Right cardiac atrium (tissue), 5 donors: ENCODE data around the gene NFKBIA. TPM values are rescaled to one million over a fixed set of nuclear protein-coding genes. Genes with fewer than 3 reads are reported as not detected.

Source experiments
- ATAC-seq, 2 donors: fragments of 200-7000 bp; cut with Tn5 transposase; one replicate each; pipeline versions ENCODE4 v1.8.0 to v1.9.1; 2020; ENCODE audit warnings: moderate library complexity in 2 of 2, mild to moderate bottlenecking in 1 of 2
- DNase-seq, 3 donors: peaks; one replicate each; pipeline ENCODE4 v3.0.0-alpha.2; 2020
- H3K27ac ChIP-seq: one replicate; pipeline ENCODE4 v1.5.1; 2013; ENCODE audit warnings: mild to moderate bottlenecking, low read length, control low read depth, moderate library complexity
- H3K27me3 ChIP-seq: one replicate; pipeline ENCODE4 v1.6.1; 2013; ENCODE audit not compliant: control insufficient read depth, insufficient read depth
- H3K4me1 ChIP-seq: one replicate; pipeline ENCODE4 v1.6.1; 2013; ENCODE audit warnings: low read length; ENCODE audit not compliant: control insufficient read depth, insufficient read depth
- H3K4me3 ChIP-seq: one replicate; pipeline ENCODE4 v1.5.1; 2013; ENCODE audit warnings: low read length, control low read depth
- H3K9me3 ChIP-seq: one replicate; pipeline ENCODE4 v1.6.1; 2013; ENCODE audit warnings: low read length; ENCODE audit not compliant: control insufficient read depth
- WGBS: extraction: QIAGEN DNeasy Blood & Tissue Kit; methylation state at CpG from one replicate; pipeline ENCODE4 v1.1.7; 2013; 5-methylcytosine and 5-hydroxymethylcytosine counted together
- intact Hi-C, 4 donors: fragments of 100-400 bp; cut with DNase I; formaldehyde crosslinking; loops; one replicate each; pipeline versions ENCODE4 v1.11.0 to v1.14.0; 2022 to 2023
- polyA plus RNA-seq: library from polyadenylated mRNA; stranded (reverse); fragments of 200-250 nt; gene quantifications from one replicate; pipeline ENCODE4 v1.2.3, GENCODE V29; 2013
- total RNA-seq, 4 donors: library from RNA; stranded (reverse); fragmentation: NEBNext Ultra II Directional; extraction: Animal tissue kit (Norgen Biotek cat#: 25700); gene quantifications; one replicate each; pipeline ENCODE4 v1.2.1, GENCODE V29; 2021
- donor health status: healthy with polysubstance abuse.
- donor health status: DM: no; HTN: yes; CAD: no.
- donor health status: DM: no; HTN: no; CAD: no.
- donor health status: DM: no; HTN: yes; CAD: no; lungs with severe emphysema.
- donor health status: DM: yes; HTN: yes; CAD: no.

Gene NFKBIA
- total and polyA plus RNA-seq, 5 donors, result 74.0 to 125 (median 102) TPM

DNA sequence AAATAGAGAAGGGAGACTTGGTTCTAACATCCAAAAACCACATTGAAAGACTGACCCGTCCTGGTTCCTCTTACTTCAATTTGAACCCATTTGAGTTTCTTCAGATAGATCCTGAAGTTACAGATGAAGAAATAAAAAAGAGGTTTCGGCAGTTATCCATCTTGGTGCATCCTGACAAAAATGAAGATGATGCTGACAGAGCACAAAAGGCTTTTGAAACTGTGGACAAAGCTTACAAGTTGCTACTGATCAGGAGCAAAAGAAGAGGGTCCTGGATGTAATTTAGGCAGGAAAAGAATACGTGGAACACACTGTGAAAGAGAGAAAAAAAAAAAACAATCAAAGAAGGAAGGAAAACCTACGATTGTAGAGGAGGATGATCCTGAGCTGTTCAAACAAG is 25.4 kb upstream of the NFKBIA start:
- intact Hi-C loops, result loop anchor here in 2 of 4 donors (5.0 to 10.0 kb wide), 2 partner anchors 255 to 278 kb away; no protein-coding TSS in a partner anchor
- H3K27me3 ChIP-seq, result no peaks in the 10 kb centered on the region
- DNase-seq (no peak), ATAC-seq (no peak)
- H3K27ac ChIP-seq, result no peak overlapping the region
- H3K4me1 ChIP-seq, result no peaks in the 10 kb centered on the region
- no peak overlapping the region for H3K4me3 ChIP-seq
- no peaks in the 10 kb centered on the region for H3K9me3 ChIP-seq
- 59% methylated on average over 4 of the region's 4 CpGs for WGBS

DNA sequence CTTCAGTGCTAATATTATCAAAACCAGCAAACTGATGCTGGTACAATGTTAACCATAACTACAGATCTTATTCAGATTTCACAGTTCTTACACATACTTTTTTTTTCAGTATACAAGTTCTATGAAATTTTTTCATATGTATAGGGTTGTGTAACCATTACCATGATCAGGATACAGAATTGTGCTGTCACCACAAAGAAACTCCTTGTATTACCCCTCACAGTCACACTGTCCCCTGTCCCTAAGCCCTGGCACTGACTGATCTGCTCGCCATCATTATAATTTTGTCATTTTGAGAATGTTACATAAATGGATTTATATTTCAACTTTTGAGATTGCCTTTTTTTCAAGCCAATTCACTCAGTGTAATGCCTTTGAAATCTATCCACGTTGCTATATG is 21.3 kb upstream of the NFKBIA start:
- 69% methylated on average over 2 of the region's 2 CpGs for WGBS
- Histone ChIP-seq H3K27ac (no peak overlapping the region), H3K4me3 (no peak overlapping the region), H3K9me3 (no peaks in the 10 kb centered on the region), H3K27me3 (no peaks in the 10 kb centered on the region), H3K4me1 (no peaks in the 10 kb centered on the region)
- ATAC-seq (no peak), DNase-seq (no peak)
- intact Hi-C loops, result loop anchor here in 1 of 4 donors (10.0 kb wide), 1 partner anchor 259 kb away; no protein-coding TSS in a partner anchor

GRCh38 chr14:35423621-35424020 is 19.1 kb upstream of the NFKBIA start:
- intact Hi-C loops, result loop anchor here in 1 of 4 donors (5.0 to 10.0 kb wide), 2 partner anchors 261 to 276 kb away; no protein-coding TSS in a partner anchor
- DNase-seq, result no peak
- H3K4me1 ChIP-seq, result no peaks in the 10 kb centered on the region
- ATAC-seq, result no peak
- no peaks in the 10 kb centered on the region for H3K9me3 ChIP-seq
- no peak overlapping the region for H3K4me3 ChIP-seq
- H3K27me3 ChIP-seq, result no peaks in the 10 kb centered on the region
- H3K27ac ChIP-seq, result no peak overlapping the region

DNA sequence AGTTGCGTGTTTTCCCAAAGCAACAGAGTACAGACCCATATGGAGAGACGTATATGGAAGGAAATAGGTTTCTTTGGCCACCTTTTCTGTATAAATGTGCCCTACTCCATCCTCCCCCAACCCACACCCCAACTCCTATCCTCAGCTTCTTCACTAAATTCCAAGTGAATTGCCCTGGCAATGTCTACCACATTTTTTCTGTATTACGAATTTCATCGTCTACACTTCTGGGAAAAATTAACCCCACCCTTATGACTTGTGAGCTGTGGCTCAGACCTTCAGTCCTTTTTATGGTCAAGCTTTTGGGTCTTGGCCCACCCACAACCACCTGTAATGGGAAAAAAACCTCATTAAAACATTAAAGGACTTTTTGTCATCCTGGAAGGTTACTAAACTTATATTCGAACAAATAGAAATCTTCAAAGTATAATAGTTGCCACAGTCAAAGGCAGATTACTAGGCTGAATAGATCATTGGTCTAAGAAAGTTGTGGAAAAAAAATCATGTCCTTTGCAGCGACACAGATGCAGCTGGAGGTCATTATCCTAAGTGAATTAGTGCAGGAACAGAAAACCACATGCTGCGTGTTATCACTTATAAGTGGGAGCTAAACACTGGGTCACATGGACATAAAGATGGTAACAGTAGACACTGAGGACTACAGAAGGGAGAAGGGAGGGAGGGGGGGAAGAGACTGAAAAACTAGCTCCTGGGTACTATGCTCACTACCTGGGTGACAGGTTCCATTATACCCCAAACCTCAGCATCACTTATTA is 15.7 kb upstream of the NFKBIA start:
- no peak for ATAC-seq
- WGBS, result 65% methylated on average over 7 of the region's 7 CpGs
- Histone ChIP-seq H3K27me3 (no peaks in the 10 kb centered on the region), H3K4me3 (no peak overlapping the region), H3K27ac (no peak overlapping the region), H3K4me1 (no peaks in the 10 kb centered on the region), H3K9me3 (no peaks in the 10 kb centered on the region)
- intact Hi-C loops, result loop anchor here in 1 of 4 donors (5.0 to 10.0 kb wide), 2 partner anchors 265 to 273 kb away; no protein-coding TSS in a partner anchor
- DNase-seq, result no peak

- Histone ChIP-seq H3K27me3 (no peaks in the 10 kb centered on the region), H3K4me3 (no peak overlapping the region), H3K27ac (no peak overlapping the region), H3K9me3 (no peaks in the 10 kb centered on the region), H3K4me1 (no peaks in the 10 kb centered on the region)
- 69% methylated on average over 7 of the region's 7 CpGs for WGBS
- DNase-seq (no peak), ATAC-seq (no peak)
- intact Hi-C loops, result loop anchor here in 3 of 4 donors (5.0 to 10.0 kb wide), 5 partner anchors 205 to 295 kb away; partner anchors contain the start of genes PPP2R3C (in 1 of the 3) and PRORP (in 1 of the 3)
Observed at GRCh38 chr14:35419429-35419841, 14.9 kb upstream of the NFKBIA start.

DNA sequence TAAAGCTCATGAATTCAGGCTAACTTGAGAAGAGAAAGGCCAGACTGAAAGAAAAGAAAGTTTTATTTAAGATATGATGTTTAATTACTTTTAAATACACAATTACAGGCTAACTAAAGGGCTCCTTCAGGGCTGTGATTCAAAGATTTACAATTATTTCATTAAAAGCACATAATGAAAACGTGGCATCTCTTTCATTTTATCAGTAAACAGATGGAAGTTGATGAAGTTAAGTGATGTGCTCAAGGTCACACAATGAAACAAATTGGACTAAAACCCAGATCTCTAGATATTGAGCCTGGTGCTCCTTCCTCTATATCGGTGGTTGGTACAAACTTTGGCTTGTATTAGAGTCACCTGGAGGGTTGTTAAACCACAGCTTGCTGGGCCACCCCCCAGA is 13.5 kb upstream of the NFKBIA start:
- intact Hi-C loops, result loop anchor here in 3 of 4 donors (5.0 to 10.0 kb wide), 5 partner anchors 203 to 293 kb away; partner anchors contain the start of genes PPP2R3C (in 1 of the 3) and PRORP (in 1 of the 3)
- no peak for DNase-seq
- Histone ChIP-seq H3K4me3 (no peak overlapping the region), H3K9me3 (no peaks in the 10 kb centered on the region), H3K27me3 (no peaks in the 10 kb centered on the region), H3K4me1 (peaks cover 3% of the 10 kb centered on the region), H3K27ac (no peak overlapping the region)
- 83% methylated on average over 2 of the region's 2 CpGs for WGBS
- no peak for ATAC-seq

DNA sequence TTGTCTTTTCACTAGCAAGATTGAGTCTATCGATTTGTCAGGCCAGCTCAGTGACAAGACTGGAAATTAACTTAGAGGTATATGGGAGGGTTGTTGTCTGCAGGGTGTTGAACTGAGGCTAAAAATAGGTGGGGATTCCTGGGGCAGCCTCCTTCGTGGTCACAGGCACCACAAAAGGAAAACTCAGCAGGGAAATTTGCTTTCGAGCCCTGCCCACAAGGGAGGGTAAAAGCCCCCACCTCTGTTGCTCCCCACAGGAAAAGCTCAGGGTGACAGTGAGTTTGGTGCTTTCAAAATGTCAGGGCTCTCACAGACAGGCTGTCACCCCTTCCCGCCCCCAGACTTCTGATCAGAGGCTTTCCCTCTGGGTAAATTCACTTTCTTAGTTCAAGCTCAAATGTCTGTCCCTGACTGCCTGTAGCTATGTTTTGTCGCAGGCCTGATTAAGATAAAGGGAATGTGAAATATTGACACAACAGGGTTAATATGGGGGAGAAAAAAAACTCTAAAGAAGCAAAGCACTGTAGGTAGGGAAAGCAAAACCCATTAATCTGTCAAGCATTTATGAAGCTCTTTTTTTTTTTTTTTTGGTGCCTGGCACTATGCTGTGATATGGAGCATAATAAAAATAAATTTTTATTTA is 11.7 kb upstream of the NFKBIA start:
- H3K4me1 ChIP-seq, result peaks cover 4% of the 10 kb centered on the region
- H3K27ac ChIP-seq, result peak overlapping the region; percentile 10
- H3K27me3 ChIP-seq, result no peaks in the 10 kb centered on the region
- intact Hi-C loops, result loop anchor here in 3 of 4 donors (5.0 to 10.0 kb wide), 5 partner anchors 201 to 291 kb away; partner anchors contain the start of genes PPP2R3C (in 1 of the 3) and PRORP (in 1 of the 3)
- WGBS, result 26% methylated on average over 5 of the region's 5 CpGs
- no peaks in the 10 kb centered on the region for H3K9me3 ChIP-seq
- no peak for ATAC-seq
- no peak for DNase-seq
- no peak overlapping the region for H3K4me3 ChIP-seq

DNA sequence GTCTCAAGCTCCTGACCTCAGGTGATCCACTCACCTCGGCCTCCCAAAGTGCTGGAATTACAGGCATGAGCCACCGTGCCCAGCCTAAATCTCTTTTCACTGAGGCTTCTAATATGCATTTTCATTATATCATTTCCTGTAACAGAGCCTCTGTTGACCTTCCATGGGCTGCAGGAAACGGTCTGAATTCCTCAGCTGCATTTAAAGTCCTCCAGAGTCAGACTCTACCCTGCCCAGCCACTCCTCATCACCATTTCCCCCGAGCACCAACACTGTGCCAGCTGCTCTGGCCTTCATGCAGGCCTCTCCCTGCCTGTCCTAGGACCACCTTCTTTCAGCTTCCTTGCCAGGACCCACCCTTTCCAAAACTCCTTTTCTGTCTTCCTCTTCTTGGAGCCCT is 9.8 kb upstream of the NFKBIA start:
- peak in 1 of 3 donors; percentile 53 for DNase-seq
- peak; percentile 64 to 81 for ATAC-seq
- Histone ChIP-seq H3K9me3 (no peaks in the 10 kb centered on the region), H3K4me1 (peaks cover 7% of the 10 kb centered on the region), H3K4me3 (no peak overlapping the region), H3K27me3 (no peaks in the 10 kb centered on the region), H3K27ac (peak overlapping the region; percentile 77)
- intact Hi-C loops, result loop anchor here (2.0 to 10.0 kb wide), 6 partner anchors 192 to 290 kb away; partner anchors contain the start of genes PPP2R3C (in 1 of the 4) and PRORP (in 1 of the 4)
- WGBS, result 33% methylated on average over 4 of the region's 4 CpGs

DNA sequence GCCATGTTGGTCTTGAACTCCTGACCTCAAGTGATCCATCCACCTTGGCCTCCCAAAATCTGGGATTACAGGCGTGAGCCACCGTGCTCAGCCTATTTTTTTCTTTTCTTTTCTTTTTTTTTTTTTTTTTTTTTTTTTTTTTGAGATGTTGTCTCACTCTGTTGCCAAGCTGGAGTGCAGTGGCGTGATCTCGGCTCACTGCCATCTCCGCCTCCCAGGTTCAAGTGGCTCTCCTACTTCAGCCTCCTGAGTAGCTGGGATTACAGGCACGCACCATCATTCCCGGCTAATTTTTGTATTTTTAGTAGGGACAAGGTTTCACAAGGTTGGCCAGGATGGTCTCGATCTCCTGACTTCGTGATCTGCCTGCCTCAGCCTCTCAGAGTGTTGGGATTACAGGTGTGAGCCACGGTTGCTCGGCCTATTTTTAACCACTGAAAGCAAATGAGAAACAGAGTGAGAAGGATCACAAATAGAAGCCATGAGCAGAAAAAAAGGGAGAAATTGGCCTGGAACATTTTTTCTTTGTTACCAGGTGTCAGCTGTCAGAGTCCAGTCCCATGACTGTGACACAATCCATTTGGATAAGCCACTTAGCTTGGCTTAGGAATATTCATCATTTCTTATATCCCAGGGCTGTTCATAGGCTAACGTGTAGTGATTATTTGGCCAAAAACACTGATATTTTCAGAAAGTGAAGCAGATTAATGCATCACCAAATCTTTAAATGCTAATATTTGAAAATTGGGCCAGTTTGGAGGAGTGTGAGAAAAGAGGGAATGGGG is 7.9 kb upstream of the NFKBIA start:
- Histone ChIP-seq H3K4me1 (peaks cover 7% of the 10 kb centered on the region), H3K4me3 (no peak overlapping the region), H3K27ac (peak overlapping the region; percentile 42), H3K27me3 (no peaks in the 10 kb centered on the region), H3K9me3 (no peaks in the 10 kb centered on the region)
- WGBS, result 73% methylated on average over 12 of the region's 12 CpGs
- intact Hi-C loops, result loop anchor here (5.0 to 10.0 kb wide), 5 partner anchors 190 to 288 kb away; partner anchors contain the start of genes PPP2R3C (in 1 of the 4) and PRORP (in 1 of the 4)
- peak in 1 of 3 donors; percentile 51 for DNase-seq
- no peak for ATAC-seq

- Histone ChIP-seq H3K27me3 (no peaks in the 10 kb centered on the region), H3K27ac (peak overlapping the region; percentile 80), H3K4me1 (peaks cover 7% of the 10 kb centered on the region), H3K4me3 (no peak overlapping the region), H3K9me3 (no peaks in the 10 kb centered on the region)
- 72% methylated on average over 6 of the region's 6 CpGs for WGBS
- intact Hi-C loops, result loop anchor here (5.0 to 10.0 kb wide), 5 partner anchors 189 to 286 kb away; partner anchors contain the start of genes PPP2R3C (in 1 of the 4) and PRORP (in 1 of the 4)
- DNase-seq, result no peak
- ATAC-seq, result no peak
Observed at GRCh38 chr14:35410858-35411257, 6.3 kb upstream of the NFKBIA start.
